Lower lobe of right lung (tissue), 2 donors: ENCODE data around the gene STK32B. TPM values are rescaled to one million over a fixed set of nuclear protein-coding genes. Genes with fewer than 3 reads are reported as not detected.
"Not testable (repeated sequence)": the region's sequence is repeated elsewhere in the genome, so short reads cannot be mapped to it uniquely, and the experiment has no call there.

ENCODE experiments used
- ATAC-seq, 2 donors: fragments of 200-7000 bp; cut with Tn5 transposase; one replicate each; pipeline ENCODE4 v1.9.1; 2020 to 2022; ENCODE audit warnings: mild to moderate bottlenecking in 2 of 2, moderate library complexity in 2 of 2
- DNase-seq: peaks from one replicate; pipeline ENCODE4 v3.0.0-alpha.2; 2020
- H3K27ac ChIP-seq: fragments of 200-600 bp; one replicate; pipeline ENCODE4 v1.8.0; 2022
- H3K27me3 ChIP-seq: fragments of 200-600 bp; one replicate; pipeline ENCODE4 v1.8.0; 2022; ENCODE audit warnings: low read depth
- H3K36me3 ChIP-seq: fragments of 200-600 bp; one replicate; pipeline ENCODE4 v1.8.0; 2022; ENCODE audit warnings: mild to moderate bottlenecking
- H3K4me1 ChIP-seq: fragments of 200-600 bp; one replicate; pipeline ENCODE4 v1.8.0; 2022
- H3K4me3 ChIP-seq: fragments of 200-600 bp; one replicate; pipeline ENCODE4 v1.8.0; 2022; ENCODE audit warnings: mild to moderate bottlenecking
- H3K9me3 ChIP-seq: fragments of 200-600 bp; one replicate; pipeline ENCODE4 v1.8.0; 2022
- intact Hi-C: fragments of 100-400 bp; cut with DNase I; formaldehyde crosslinking; loops from one replicate; pipeline ENCODE4 v1.11.0; 2022
- total RNA-seq: library from RNA; stranded (reverse); fragmentation: NEBNext Ultra II Directional; extraction: Animal tissue kit (Norgen Biotek cat#: 25700); gene quantifications from one replicate; pipeline ENCODE4 v1.2.1, GENCODE V29; 2021
- TF ChIP-seq, protein P1 (sequence below): fragments of 200-600 bp; IDR thresholded peaks from one replicate; pipeline ENCODE4 v1.8.0; 2022; ENCODE audit warnings: antibody characterized with exemption, mild to moderate bottlenecking
- donor health status: DM: no; HTN: yes; CAD: no; lungs with severe emphysema.

The STK32B gene
- total RNA-seq, 1 donor from 2014 or later, result 1.3 TPM

- Histone ChIP-seq H3K27me3 (no peaks in the 10 kb centered on the region), H3K4me3 (no peak overlapping the region), H3K27ac (no peak overlapping the region), H3K9me3 (peaks cover 9% of the 10 kb centered on the region), H3K36me3 (no peaks in the 10 kb centered on the region), H3K4me1 (no peaks in the 10 kb centered on the region)
- ATAC-seq, result no peak
- DNase-seq, result no peak
- TF ChIP-seq, protein P1, sequence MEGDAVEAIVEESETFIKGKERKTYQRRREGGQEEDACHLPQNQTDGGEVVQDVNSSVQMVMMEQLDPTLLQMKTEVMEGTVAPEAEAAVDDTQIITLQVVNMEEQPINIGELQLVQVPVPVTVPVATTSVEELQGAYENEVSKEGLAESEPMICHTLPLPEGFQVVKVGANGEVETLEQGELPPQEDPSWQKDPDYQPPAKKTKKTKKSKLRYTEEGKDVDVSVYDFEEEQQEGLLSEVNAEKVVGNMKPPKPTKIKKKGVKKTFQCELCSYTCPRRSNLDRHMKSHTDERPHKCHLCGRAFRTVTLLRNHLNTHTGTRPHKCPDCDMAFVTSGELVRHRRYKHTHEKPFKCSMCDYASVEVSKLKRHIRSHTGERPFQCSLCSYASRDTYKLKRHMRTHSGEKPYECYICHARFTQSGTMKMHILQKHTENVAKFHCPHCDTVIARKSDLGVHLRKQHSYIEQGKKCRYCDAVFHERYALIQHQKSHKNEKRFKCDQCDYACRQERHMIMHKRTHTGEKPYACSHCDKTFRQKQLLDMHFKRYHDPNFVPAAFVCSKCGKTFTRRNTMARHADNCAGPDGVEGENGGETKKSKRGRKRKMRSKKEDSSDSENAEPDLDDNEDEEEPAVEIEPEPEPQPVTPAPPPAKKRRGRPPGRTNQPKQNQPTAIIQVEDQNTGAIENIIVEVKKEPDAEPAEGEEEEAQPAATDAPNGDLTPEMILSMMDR, result no peak
- intact Hi-C loops, result no loop called here
Observed at GRCh38 chr4:5222047-5222446, 170.8 kb downstream of the STK32B start.

DNA sequence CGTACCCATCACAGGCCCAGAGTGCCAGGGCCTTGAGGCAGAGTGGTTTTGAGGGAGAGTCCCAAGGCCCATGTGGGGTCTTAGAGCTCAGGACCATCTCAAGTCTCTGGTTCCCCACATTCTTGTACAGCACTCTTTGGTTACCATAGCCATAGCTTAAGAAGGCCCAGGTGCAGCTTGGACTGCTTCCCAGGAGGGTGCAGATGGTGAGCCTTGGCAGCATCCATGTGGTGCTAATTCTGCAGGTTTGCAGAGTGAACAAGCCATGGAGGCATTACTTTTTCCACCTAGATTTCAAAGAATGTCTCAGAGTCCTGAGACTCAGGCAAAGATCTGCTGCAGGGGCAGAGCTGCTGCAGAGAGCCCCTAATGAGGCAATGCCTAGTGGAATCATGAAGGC, 171.7 kb downstream of the STK32B start:
- Histone ChIP-seq H3K27me3 (no peaks in the 10 kb centered on the region), H3K27ac (no peak overlapping the region), H3K4me1 (no peaks in the 10 kb centered on the region), H3K36me3 (no peaks in the 10 kb centered on the region), H3K9me3 (peaks cover 9% of the 10 kb centered on the region), H3K4me3 (no peak overlapping the region)
- no peak for ATAC-seq
- TF ChIP-seq, protein P1, result no peak
- intact Hi-C loops, result no loop called here
- DNase-seq, result no peak

DNA sequence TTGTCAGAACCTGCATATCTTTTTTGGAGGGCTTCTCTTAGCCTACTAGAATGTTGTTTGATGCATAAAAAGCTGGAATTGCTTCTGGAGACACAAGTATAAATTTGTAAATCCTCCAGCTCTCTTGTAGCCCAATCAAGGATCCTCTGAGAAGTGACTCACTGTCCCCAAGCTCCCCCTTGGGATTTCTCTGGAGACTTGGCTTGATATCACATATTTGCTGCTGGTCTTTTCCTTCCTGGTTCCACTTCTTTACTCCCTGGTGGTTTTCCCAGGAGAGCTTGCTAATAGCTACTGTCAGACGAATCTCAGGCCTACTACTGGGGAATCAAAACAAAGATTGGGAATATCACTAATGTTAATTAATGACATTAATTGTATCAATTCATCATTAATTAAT, 173.1 kb downstream of the STK32B start:
- TF ChIP-seq, protein P1, result no peak
- Histone ChIP-seq H3K4me3 (no peak overlapping the region), H3K27me3 (no peaks in the 10 kb centered on the region), H3K27ac (no peak overlapping the region), H3K36me3 (no peaks in the 10 kb centered on the region), H3K9me3 (peaks cover 9% of the 10 kb centered on the region), H3K4me1 (no peaks in the 10 kb centered on the region)
- intact Hi-C loops, result no loop called here
- DNase-seq, result no peak
- no peak for ATAC-seq

DNA sequence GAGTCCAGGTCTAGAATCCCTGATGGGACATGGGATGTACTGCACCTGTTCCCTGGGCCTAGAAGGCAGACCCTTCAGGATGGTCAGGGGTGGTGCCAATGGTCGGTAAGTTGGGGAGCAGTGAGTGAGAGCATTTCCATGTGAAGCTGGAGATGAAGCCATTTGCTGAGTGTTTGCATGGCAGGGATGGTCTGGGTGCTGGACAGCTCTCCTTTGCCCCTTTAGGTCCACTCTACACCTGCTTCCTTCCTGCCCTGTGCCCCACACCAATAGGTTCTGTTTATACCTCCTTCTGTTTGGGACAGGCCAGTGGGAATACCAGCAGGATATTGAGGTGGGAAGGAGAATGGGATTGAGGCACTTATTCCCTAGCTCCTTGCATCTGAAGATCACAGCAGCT, 181.3 kb downstream of the STK32B start:
- intact Hi-C loops, result no loop called here
- ATAC-seq, result no peak
- Histone ChIP-seq H3K27ac (no peak overlapping the region), H3K27me3 (no peaks in the 10 kb centered on the region), H3K4me3 (no peak overlapping the region), H3K9me3 (no peaks in the 10 kb centered on the region), H3K36me3 (no peaks in the 10 kb centered on the region), H3K4me1 (no peaks in the 10 kb centered on the region)
- TF ChIP-seq, protein P1, result no peak
- no peak for DNase-seq

DNA sequence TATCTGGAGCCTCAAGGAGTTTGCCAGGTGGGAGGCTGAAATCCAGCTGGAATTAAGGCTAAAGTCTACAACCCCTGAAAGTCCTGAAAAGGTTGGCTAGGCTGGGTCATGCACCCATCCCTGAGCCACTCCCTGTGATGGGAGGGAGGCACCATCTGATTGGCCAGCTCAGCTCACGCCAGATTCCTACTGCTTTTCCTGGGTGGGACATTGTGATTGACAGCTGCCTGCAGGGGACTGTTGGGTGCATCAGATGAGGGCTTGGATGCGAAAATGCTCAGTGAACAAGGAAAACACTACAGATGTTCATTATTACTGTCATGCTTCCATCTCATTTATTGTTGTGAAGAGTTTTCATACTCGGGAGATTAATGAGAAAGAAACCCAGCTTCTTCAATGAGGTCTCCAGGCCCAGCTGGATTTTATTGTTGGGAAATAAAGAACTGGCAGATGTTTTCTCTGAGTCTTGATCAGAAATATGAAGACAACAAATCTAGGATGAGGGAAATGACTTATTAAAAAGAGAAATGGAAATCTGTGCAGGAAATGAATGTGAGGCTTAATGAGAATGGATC, 185.9 kb downstream of the STK32B start:
- intact Hi-C loops, result no loop called here
- H3K36me3 ChIP-seq, result no peaks in the 10 kb centered on the region
- TF ChIP-seq, protein P1, result no peak
- ATAC-seq (no peak), DNase-seq (no peak)
- no peak overlapping the region for H3K4me3 ChIP-seq
- no peaks in the 10 kb centered on the region for H3K4me1 ChIP-seq
- H3K9me3 ChIP-seq, result no peaks in the 10 kb centered on the region
- H3K27me3 ChIP-seq, result no peaks in the 10 kb centered on the region
- H3K27ac ChIP-seq, result no peak overlapping the region

DNA sequence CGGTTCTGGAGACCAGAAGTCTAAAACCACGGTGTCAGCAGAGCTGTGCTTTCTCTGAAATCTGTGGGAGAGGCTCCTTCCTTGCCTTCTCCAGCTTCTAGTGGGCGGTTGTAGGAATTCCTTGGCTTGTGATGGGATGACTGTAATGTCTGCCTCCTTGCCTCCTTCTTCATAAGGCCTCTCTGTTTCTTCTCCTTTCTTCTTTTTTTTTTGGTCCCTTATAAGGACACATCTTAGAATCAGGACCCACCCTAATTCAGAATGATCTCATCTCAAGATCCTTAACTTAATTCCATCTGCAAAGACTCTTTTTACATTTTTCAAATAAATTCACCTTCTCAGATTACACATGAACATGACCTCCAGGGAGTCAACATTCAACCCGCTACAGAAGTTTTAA, 186.9 kb downstream of the STK32B start:
- ATAC-seq (no peak), DNase-seq (no peak)
- TF ChIP-seq, protein P1, result no peak

DNA sequence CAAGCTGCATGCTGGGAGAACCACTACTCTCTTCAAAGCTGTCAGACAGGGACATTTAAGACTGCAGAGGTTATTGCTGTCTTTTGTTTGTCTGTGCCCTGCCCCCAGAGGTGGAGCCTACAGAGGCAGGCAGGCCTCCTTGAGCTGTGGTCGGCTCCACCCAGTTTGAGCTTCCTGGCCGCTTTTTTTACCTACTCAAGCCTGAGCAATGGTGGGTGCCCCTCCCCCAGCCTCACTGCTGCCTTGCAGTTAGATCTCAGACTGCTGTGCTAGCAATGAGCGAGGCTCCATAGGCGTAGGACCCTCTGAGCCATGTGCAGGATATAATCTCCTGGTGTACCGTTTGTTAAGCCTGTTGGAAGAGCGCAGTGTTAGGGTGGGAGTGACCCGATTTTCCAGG, 195.8 kb downstream of the STK32B start:
- intact Hi-C loops, H3K27me3 ChIP-seq, H3K4me3 ChIP-seq, H3K9me3 ChIP-seq, ATAC-seq, DNase-seq, H3K27ac ChIP-seq, H3K4me1 ChIP-seq, H3K36me3 ChIP-seq: not testable (repeated sequence)

More for the DNA sequence above, 186.9 kb downstream of the STK32B start:
- intact Hi-C loops, result no loop called here
- Histone ChIP-seq H3K9me3 (no peaks in the 10 kb centered on the region), H3K4me3 (no peak overlapping the region), H3K4me1 (no peaks in the 10 kb centered on the region), H3K27ac (no peak overlapping the region), H3K36me3 (no peaks in the 10 kb centered on the region), H3K27me3 (no peaks in the 10 kb centered on the region)
